ENCODE measurements around the gene WDFY4.

Gene WDFY4

GRCh38 chr10:48655411-48656240 lies 29.0 kb upstream of the WDFY4 start:
- DNase-seq (ENCODE audit: low read depth): peak; percentile 73

- peak; percentile 89 for DNase-seq (ENCODE audit: low read depth)
Observed at GRCh38 chr10:48656241-48656913, 28.3 kb upstream of the WDFY4 start.

GRCh38 chr10:48656914-48657305 lies 27.8 kb upstream of the WDFY4 start:
- no peak for DNase-seq (ENCODE audit: low read depth)

- DNase-seq (ENCODE audit: low read depth): no peak
Observed at GRCh38 chr10:48657416-48657815, 27.3 kb upstream of the WDFY4 start.

GRCh38 chr10:48658243-48658974 lies 26.3 kb upstream of the WDFY4 start:
- DNase-seq (ENCODE audit: low read depth): peak; percentile 71

GRCh38 chr10:48658975-48659269 lies 25.8 kb upstream of the WDFY4 start:
- DNase-seq (ENCODE audit: low read depth): no peak

GRCh38 chr10:48659790-48660189 lies 24.9 kb upstream of the WDFY4 start:
- no peak for DNase-seq (ENCODE audit: low read depth)

- DNase-seq (ENCODE audit: low read depth): no peak
Observed at GRCh38 chr10:48661441-48661840, 23.2 kb upstream of the WDFY4 start.

GRCh38 chr10:48667960-48668590 lies 16.6 kb upstream of the WDFY4 start:
- DNase-seq (ENCODE audit: low read depth): no peak

GRCh38 chr10:48670978-48671913 lies 13.4 kb upstream of the WDFY4 start:
- DNase-seq (ENCODE audit: low read depth): no peak

GRCh38 chr10:48671914-48672595 lies 12.6 kb upstream of the WDFY4 start:
- no peak for DNase-seq (ENCODE audit: low read depth)

GRCh38 chr10:48672596-48673265 lies 11.9 kb upstream of the WDFY4 start:
- no peak for DNase-seq (ENCODE audit: low read depth)

GRCh38 chr10:48677625-48678024 lies 7.0 kb upstream of the WDFY4 start:
- no peak for DNase-seq (ENCODE audit: low read depth)

- no peak for DNase-seq (ENCODE audit: low read depth)
Observed at GRCh38 chr10:48678041-48678440, 6.6 kb upstream of the WDFY4 start.

GRCh38 chr10:48681740-48682139 lies 2.9 kb upstream of the WDFY4 start:
- no peak for DNase-seq (ENCODE audit: low read depth)

GRCh38 chr10:48682265-48682664 lies 2.4 kb upstream of the WDFY4 start:
- DNase-seq (ENCODE audit: low read depth): no peak

- DNase-seq (ENCODE audit: low read depth): no peak
Observed at GRCh38 chr10:48683424-48683823, 1.2 kb upstream of the WDFY4 start.

GRCh38 chr10:48683868-48684267 lies 805 bp upstream of the WDFY4 start:
- DNase-seq (ENCODE audit: low read depth): no peak

GRCh38 chr10:48684463-48684791 lies 246 bp upstream of the WDFY4 start:
- DNase-seq (ENCODE audit: low read depth): no peak

GRCh38 chr10:48685731-48686130 lies 1.1 kb downstream of the WDFY4 start:
- no peak for DNase-seq (ENCODE audit: low read depth)

Data from EH (cell line).